ACC112 (cell line): Measurements from ENCODE around the gene GSTA5.
"Not testable (repeated sequence)": the region's sequence is repeated elsewhere in the genome, so short reads cannot be mapped to it uniquely, and the experiment has no call there.

Experiments
- H2AFZ ChIP-seq: fragments of 200-600 bp; sonication (generic); one replicate; pipeline ENCODE4 v1.6.0; 2017; ENCODE audit warnings: antibody characterized with exemption, low read length; ENCODE audit not compliant: unreplicated experiment
- H3K27ac ChIP-seq: fragments of 200-600 bp; sonication (generic); 2 replicates; pipeline ENCODE4 v1.5.1; 2014; ENCODE audit warnings: low read depth, mild to moderate bottlenecking, antibody characterized with exemption, low read length, moderate library complexity
- H3K27me3 ChIP-seq: fragments of 200-600 bp; sonication (generic); 2 replicates; pipeline ENCODE4 v1.6.1; 2014; ENCODE audit warnings: mild to moderate bottlenecking, antibody characterized with exemption, low read length, moderate library complexity, mixed read lengths; ENCODE audit not compliant: insufficient read depth
- H3K36me3 ChIP-seq: fragments of 200-600 bp; sonication (generic); 2 replicates; pipeline ENCODE4 v1.6.1; 2016; ENCODE audit warnings: mild to moderate bottlenecking, antibody characterized with exemption, low read length, moderate library complexity, mixed read lengths; ENCODE audit not compliant: insufficient read depth
- H3K4me1 ChIP-seq: fragments of 200-600 bp; sonication (generic); one replicate; pipeline ENCODE4 v1.6.1; 2016; ENCODE audit warnings: low read length, mixed read lengths; ENCODE audit not compliant: insufficient read depth, unreplicated experiment, control insufficient read depth
- H3K4me3 ChIP-seq: fragments of 200-600 bp; sonication (generic); 2 replicates; pipeline ENCODE4 v1.5.1; 2014; ENCODE audit warnings: mild to moderate bottlenecking, low read depth, low read length
- H3K79me2 ChIP-seq: fragments of 200-600 bp; sonication (generic); one replicate; pipeline ENCODE4 v1.6.0; 2016; ENCODE audit warnings: low read length; ENCODE audit not compliant: control insufficient read depth, unreplicated experiment, insufficient read depth

Gene GSTA5

GRCh38 chr6:52870335-52871091 is 29.9 kb upstream of the GSTA5 start:
- not testable (repeated sequence) for H3K27ac ChIP-seq, H3K36me3 ChIP-seq, H2AFZ ChIP-seq, H3K79me2 ChIP-seq, H3K4me1 ChIP-seq, H3K4me3 ChIP-seq
- H3K27me3 ChIP-seq = peaks cover 36% of the 10 kb centered on the region

- not testable (repeated sequence) for H2AFZ ChIP-seq, H3K4me1 ChIP-seq, H3K27ac ChIP-seq, H3K36me3 ChIP-seq, H3K79me2 ChIP-seq, H3K4me3 ChIP-seq
- peaks cover 29% of the 10 kb centered on the region for H3K27me3 ChIP-seq
Observed at GRCh38 chr6:52868899-52869298, 28.3 kb upstream of the GSTA5 start.

- Histone ChIP-seq H3K27ac (no peak overlapping the region), H3K27me3 (peaks cover 23% of the 10 kb centered on the region), H3K79me2 (no peaks in the 10 kb centered on the region)
Observed at GRCh38 chr6:52868240-52868639, 27.6 kb upstream of the GSTA5 start.

GRCh38 chr6:52861151-52861550 is 20.5 kb upstream of the GSTA5 start:
- peaks cover 33% of the 10 kb centered on the region for H3K27me3 ChIP-seq
- H3K4me1 ChIP-seq, H3K27ac ChIP-seq, H3K4me3 ChIP-seq, H2AFZ ChIP-seq, H3K36me3 ChIP-seq, H3K79me2 ChIP-seq: not testable (repeated sequence)

More at GRCh38 chr6:52868240-52868639, 27.6 kb upstream of the GSTA5 start:
- H2AFZ ChIP-seq = no peak overlapping the region
- H3K4me1 ChIP-seq = no peaks in the 10 kb centered on the region
- no peaks in the 10 kb centered on the region for H3K36me3 ChIP-seq
- no peak overlapping the region for H3K4me3 ChIP-seq

GRCh38 chr6:52858416-52858815 is 17.8 kb upstream of the GSTA5 start:
- Histone ChIP-seq H2AFZ (no peak overlapping the region), H3K79me2 (no peaks in the 10 kb centered on the region), H3K36me3 (no peaks in the 10 kb centered on the region), H3K4me3 (no peak overlapping the region), H3K27me3 (peaks cover 49% of the 10 kb centered on the region), H3K4me1 (no peaks in the 10 kb centered on the region), H3K27ac (no peak overlapping the region)

GRCh38 chr6:52856137-52856536 is 15.5 kb upstream of the GSTA5 start:
- H3K36me3 ChIP-seq, H3K4me1 ChIP-seq, H2AFZ ChIP-seq, H3K4me3 ChIP-seq, H3K27ac ChIP-seq, H3K79me2 ChIP-seq: not testable (repeated sequence)
- H3K27me3 ChIP-seq = peaks cover 58% of the 10 kb centered on the region

GRCh38 chr6:52849137-52849536 is 8.5 kb upstream of the GSTA5 start:
- Histone ChIP-seq H2AFZ (no peak overlapping the region), H3K79me2 (no peaks in the 10 kb centered on the region), H3K4me1 (no peaks in the 10 kb centered on the region), H3K27ac (no peak overlapping the region), H3K27me3 (peaks cover 62% of the 10 kb centered on the region), H3K36me3 (no peaks in the 10 kb centered on the region), H3K4me3 (no peak overlapping the region)

GRCh38 chr6:52846002-52846401 is 5.4 kb upstream of the GSTA5 start:
- Histone ChIP-seq H2AFZ (no peak overlapping the region), H3K27ac (no peak overlapping the region), H3K36me3 (no peaks in the 10 kb centered on the region), H3K27me3 (peaks cover 54% of the 10 kb centered on the region), H3K4me3 (no peak overlapping the region), H3K4me1 (no peaks in the 10 kb centered on the region), H3K79me2 (no peaks in the 10 kb centered on the region)

GRCh38 chr6:52843605-52844004 is 3.0 kb upstream of the GSTA5 start:
- no peaks in the 10 kb centered on the region for H3K36me3 ChIP-seq
- no peak overlapping the region for H3K27ac ChIP-seq
- H3K4me1 ChIP-seq = no peaks in the 10 kb centered on the region
- no peak overlapping the region for H3K4me3 ChIP-seq
- no peaks in the 10 kb centered on the region for H3K79me2 ChIP-seq
- no peak overlapping the region for H2AFZ ChIP-seq
- peaks cover 35% of the 10 kb centered on the region for H3K27me3 ChIP-seq

- Histone ChIP-seq H3K79me2 (no peaks in the 10 kb centered on the region), H3K4me1 (peaks cover 4% of the 10 kb centered on the region), H3K36me3 (no peaks in the 10 kb centered on the region), H3K27ac (no peak overlapping the region), H3K4me3 (no peak overlapping the region), H2AFZ (no peak overlapping the region), H3K27me3 (peaks cover 28% of the 10 kb centered on the region)
Observed at GRCh38 chr6:52839124-52840055, 1.2 kb downstream of the GSTA5 start.

GRCh38 chr6:52834481-52834880 is 6.1 kb downstream of the GSTA5 start:
- no peaks in the 10 kb centered on the region for H3K79me2 ChIP-seq
- peaks cover 4% of the 10 kb centered on the region for H3K4me1 ChIP-seq
- H3K27me3 ChIP-seq = peaks cover 24% of the 10 kb centered on the region; the same call in 1 of the 2 replicates
- no peak overlapping the region for H3K4me3 ChIP-seq
- no peak overlapping the region for H3K27ac ChIP-seq
- no peak overlapping the region for H2AFZ ChIP-seq
- no peaks in the 10 kb centered on the region for H3K36me3 ChIP-seq
